ENCODE results near the gene PTPRA. TPM values are rescaled to one million over a fixed set of nuclear protein-coding genes. Genes with fewer than 3 reads are reported as not detected.
A peak's percentile ranks its signal among the peaks of the same experiment; 100 is the strongest.
"Not testable (repeated sequence)": the region's sequence is repeated elsewhere in the genome, so short reads cannot be mapped to it uniquely, and the experiment has no call there.

The PTPRA gene
- total RNA-seq, 4 donors from 2014 or later, result 55.0 to 78.0 (median 68.2) TPM

DNA sequence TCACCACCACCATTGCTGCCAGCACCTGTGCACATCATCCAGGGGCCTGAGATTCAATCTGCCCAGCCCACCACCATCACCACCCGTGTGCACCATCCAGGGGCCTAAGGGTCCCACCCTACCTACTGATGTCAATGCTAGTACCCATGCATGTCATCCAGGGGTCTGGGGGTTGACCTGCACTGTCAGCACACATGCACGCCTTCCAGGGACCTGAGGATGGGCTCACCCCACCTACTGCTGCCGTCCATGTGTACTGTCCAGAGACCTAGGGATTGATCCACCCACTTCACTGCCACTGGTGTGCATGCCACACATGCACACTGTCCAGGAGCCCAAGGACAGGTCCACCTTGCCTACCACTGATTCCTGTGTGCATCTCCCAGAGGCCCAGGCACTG is 186.2 kb downstream of the PTPRA start:
- no peak for ATAC-seq (ENCODE audit: low FRiP score)
- TF ChIP-seq, protein P1, sequence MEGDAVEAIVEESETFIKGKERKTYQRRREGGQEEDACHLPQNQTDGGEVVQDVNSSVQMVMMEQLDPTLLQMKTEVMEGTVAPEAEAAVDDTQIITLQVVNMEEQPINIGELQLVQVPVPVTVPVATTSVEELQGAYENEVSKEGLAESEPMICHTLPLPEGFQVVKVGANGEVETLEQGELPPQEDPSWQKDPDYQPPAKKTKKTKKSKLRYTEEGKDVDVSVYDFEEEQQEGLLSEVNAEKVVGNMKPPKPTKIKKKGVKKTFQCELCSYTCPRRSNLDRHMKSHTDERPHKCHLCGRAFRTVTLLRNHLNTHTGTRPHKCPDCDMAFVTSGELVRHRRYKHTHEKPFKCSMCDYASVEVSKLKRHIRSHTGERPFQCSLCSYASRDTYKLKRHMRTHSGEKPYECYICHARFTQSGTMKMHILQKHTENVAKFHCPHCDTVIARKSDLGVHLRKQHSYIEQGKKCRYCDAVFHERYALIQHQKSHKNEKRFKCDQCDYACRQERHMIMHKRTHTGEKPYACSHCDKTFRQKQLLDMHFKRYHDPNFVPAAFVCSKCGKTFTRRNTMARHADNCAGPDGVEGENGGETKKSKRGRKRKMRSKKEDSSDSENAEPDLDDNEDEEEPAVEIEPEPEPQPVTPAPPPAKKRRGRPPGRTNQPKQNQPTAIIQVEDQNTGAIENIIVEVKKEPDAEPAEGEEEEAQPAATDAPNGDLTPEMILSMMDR (IDR thresholded peaks at IDR 0.05), result no peak

DNA sequence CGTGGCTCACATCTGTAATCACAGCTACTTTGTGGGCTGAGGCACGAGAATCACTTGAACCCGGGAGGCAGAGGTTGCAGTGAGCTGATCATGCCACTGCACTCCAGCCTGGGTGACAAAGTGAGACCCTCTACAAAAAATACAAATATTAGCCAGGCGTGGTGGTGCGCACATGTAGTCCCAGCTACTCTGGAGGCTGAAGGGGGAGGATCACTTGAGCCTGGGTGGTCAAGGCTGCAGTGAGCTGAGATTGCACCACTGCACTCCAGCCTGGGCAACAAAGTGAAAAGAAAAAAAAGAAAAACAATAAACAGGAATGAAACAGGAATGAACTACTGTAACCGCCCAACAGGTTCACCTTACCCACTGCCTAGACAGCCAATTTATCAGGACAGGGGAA is 190.8 kb downstream of the PTPRA start:
- not testable (repeated sequence) for DNase-seq (ENCODE audit: low spot score); ATAC-seq (ENCODE audit: low FRiP score)

More for the DNA sequence above, 186.2 kb downstream of the PTPRA start:
- DNase-seq (ENCODE audit: low spot score), result no peak

GRCh38 chr20:3067139-3068014 is 194.1 kb downstream of the PTPRA start:
- TF ChIP-seq, protein P1 (IDR thresholded peaks at IDR 0.05), result no peak
- ATAC-seq (ENCODE audit: low FRiP score) (no peak), DNase-seq (ENCODE audit: low spot score) (no peak)

DNA sequence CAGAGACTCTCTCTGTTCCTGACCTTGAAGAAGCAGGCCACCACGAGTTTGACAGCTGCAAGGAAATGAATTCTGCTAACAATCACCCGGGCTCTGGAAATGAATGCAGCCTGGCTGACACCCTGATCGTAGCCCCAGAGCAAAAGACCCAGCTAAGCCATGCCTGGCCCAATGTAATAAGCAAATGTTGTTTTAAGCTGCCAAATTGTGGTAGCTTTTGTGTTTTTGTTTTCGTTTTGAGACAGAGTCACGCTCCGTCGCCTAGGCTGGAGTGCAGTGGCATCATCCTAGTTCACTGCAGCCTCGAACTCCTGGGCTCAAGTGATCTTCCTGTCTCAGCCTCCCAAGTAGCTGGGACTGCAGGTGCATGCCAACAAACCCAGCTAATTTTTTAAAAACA is 194.8 kb downstream of the PTPRA start:
- DNase-seq (ENCODE audit: low spot score) (no peak), ATAC-seq (ENCODE audit: low FRiP score) (no peak)
- TF ChIP-seq, protein P1 (IDR thresholded peaks at IDR 0.05), result no peak

- DNase-seq (ENCODE audit: low spot score) (no peak), ATAC-seq (ENCODE audit: low FRiP score) (peak; percentile 52)
- TF ChIP-seq, protein P1 (IDR thresholded peaks at IDR 0.05), result no peak
Observed at GRCh38 chr20:3068986-3069900, 196.0 kb downstream of the PTPRA start.

- no peak for ATAC-seq (ENCODE audit: low FRiP score)
- TF ChIP-seq, protein P1 (IDR thresholded peaks at IDR 0.05), result no peak
- DNase-seq (ENCODE audit: low spot score), result no peak
Observed at GRCh38 chr20:3070725-3071124, 197.4 kb downstream of the PTPRA start.

DNA sequence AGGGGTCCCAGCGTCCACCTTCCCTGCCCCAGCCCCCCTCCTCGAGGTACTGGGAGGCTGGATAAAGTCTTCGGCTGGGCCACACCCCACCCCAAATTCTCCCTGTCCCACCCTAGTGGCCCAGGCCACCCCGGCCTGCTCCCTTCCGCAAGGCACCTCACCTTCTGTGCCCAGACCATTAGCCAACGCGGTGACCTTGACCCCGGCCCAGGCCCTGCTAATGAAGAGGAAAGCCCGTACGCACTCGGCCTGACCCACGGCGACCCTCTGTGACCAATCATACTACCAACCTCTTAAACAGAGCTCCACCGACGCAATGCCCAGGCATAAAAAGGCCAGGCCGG is 198.0 kb downstream of the PTPRA start:
- DNase-seq (ENCODE audit: low spot score) (no peak), ATAC-seq (ENCODE audit: low FRiP score) (no peak)
- TF ChIP-seq, protein P1 (IDR thresholded peaks at IDR 0.05), result no peak
